Erythroblast (primary cell): ENCODE data around the gene OSBPL5.

Experiments
- GATA1 ChIP-seq: IDR thresholded peaks from 2 replicates; pipeline ENCODE4 v1.6.1; 2011; ENCODE audit warnings: low read depth, mild to moderate bottlenecking, control low read depth, low read length, moderate library complexity
- POLR2A ChIP-seq: IDR thresholded peaks from 2 replicates; pipeline ENCODE4 v1.6.1; 2011; ENCODE audit warnings: mild to moderate bottlenecking, low read length

- TF ChIP-seq POLR2A, result no peak
- no peak for TF ChIP-seq GATA1
Measured at GRCh38 chr11:3175194-3175593, 10.1 kb upstream of the OSBPL5 start.
